Mesenchymal stem cell (in vitro differentiated cells and primary cell): ENCODE data around the gene VWA8.

Experiments
- DNase-seq: peaks from one replicate; pipeline ENCODE4 v3.0.0-alpha.2; 2013
- H2AFZ ChIP-seq: one replicate; pipeline ENCODE4 v1.6.1; 2013; ENCODE audit warnings: low read depth, mild to moderate bottlenecking, control low read depth, inconsistent platforms, low read length, moderate library complexity
- H2AK5ac ChIP-seq: 2 replicates; pipeline ENCODE4 v1.6.1; 2013; ENCODE audit warnings: low read length, moderate library complexity, mild to moderate bottlenecking, inconsistent platforms; ENCODE audit not compliant: severe bottlenecking
- H2BK120ac ChIP-seq: one replicate; pipeline ENCODE4 v1.6.1; 2013; ENCODE audit warnings: low read depth, mild to moderate bottlenecking, inconsistent platforms, low read length, moderate library complexity
- H2BK12ac ChIP-seq, 2 experiments: one replicate each; pipeline ENCODE4 v1.6.1; 2013; ENCODE audit warnings: inconsistent platforms in 2 of 2, low read length in 2 of 2, mild to moderate bottlenecking in 2 of 2, moderate library complexity in 2 of 2, control low read depth in 1 of 2
- H2BK15ac ChIP-seq: one replicate; pipeline ENCODE4 v1.6.1; 2013; ENCODE audit warnings: mild to moderate bottlenecking, low read depth, inconsistent platforms; ENCODE audit not compliant: poor library complexity, severe bottlenecking
- H2BK5ac ChIP-seq: 2 replicates; pipeline ENCODE4 v1.6.1; 2013; ENCODE audit warnings: low read depth, mild to moderate bottlenecking, low read length, control low read depth, inconsistent platforms; ENCODE audit not compliant: poor library complexity, severe bottlenecking
- H3K14ac ChIP-seq, 2 experiments: one replicate each; pipeline ENCODE4 v1.6.1; 2013; ENCODE audit warnings: inconsistent platforms in 2 of 2, low read length in 2 of 2, control low read depth in 1 of 2, mild to moderate bottlenecking in 1 of 2, moderate library complexity in 1 of 2
- H3K18ac ChIP-seq, 2 experiments: one replicate each; pipeline ENCODE4 v1.6.1; 2013; ENCODE audit warnings: inconsistent platforms in 2 of 2, low read length in 2 of 2, control low read depth in 1 of 2, low read depth in 1 of 2, mild to moderate bottlenecking in 1 of 2
- H3K23ac ChIP-seq, 2 experiments: one replicate each; pipeline ENCODE4 v1.6.1; 2013; ENCODE audit warnings: inconsistent platforms in 2 of 2, low read length in 2 of 2, mild to moderate bottlenecking in 2 of 2, moderate library complexity in 2 of 2, control low read depth in 1 of 2
- H3K27ac ChIP-seq: 2 replicates; pipeline ENCODE4 v1.5.1; 2013; ENCODE audit warnings: mild to moderate bottlenecking, moderate library complexity, low read length, control low read depth, inconsistent platforms; ENCODE audit not compliant: poor library complexity, severe bottlenecking
- H3K27me3 ChIP-seq, 2 experiments: 2 replicates each; pipeline versions ENCODE4 v1.6.1 to v1.7.0; 2013; ENCODE audit warnings: low read length in 2 of 2, mild to moderate bottlenecking in 2 of 2, moderate library complexity in 2 of 2, control low read depth in 1 of 2, inconsistent platforms in 1 of 2; ENCODE audit not compliant: control insufficient read depth in 1 of 2, insufficient read depth in 1 of 2
- H3K36me3 ChIP-seq, 2 experiments: 2 replicates each; pipeline versions ENCODE4 v1.6.1 to v1.7.0; 2013; ENCODE audit warnings: low read length in 2 of 2, control low read depth in 1 of 2, inconsistent platforms in 1 of 2, low read depth in 1 of 2, mild to moderate bottlenecking in 1 of 2; ENCODE audit not compliant: insufficient read depth in 2 of 2, control insufficient read depth in 1 of 2
- H3K4ac ChIP-seq, 2 experiments: one replicate each; pipeline ENCODE4 v1.6.1; 2013; ENCODE audit warnings: inconsistent platforms in 2 of 2, low read length in 2 of 2, mild to moderate bottlenecking in 2 of 2, moderate library complexity in 2 of 2, control low read depth in 1 of 2, low read depth in 1 of 2
- H3K4me1 ChIP-seq: 2 replicates; pipeline ENCODE4 v1.6.1; 2013; ENCODE audit warnings: low read depth, low read length, control low read depth; ENCODE audit not compliant: control insufficient read depth, insufficient read depth
- H3K4me2 ChIP-seq: 2 replicates; pipeline ENCODE4 v1.6.1; 2013; ENCODE audit warnings: low read length, mild to moderate bottlenecking, inconsistent platforms; ENCODE audit not compliant: poor library complexity, severe bottlenecking
- H3K4me3 ChIP-seq, 2 experiments: 2 replicates each; pipeline versions ENCODE4 v1.5.1 to v1.7.0; 2013; ENCODE audit warnings: low read length in 2 of 2, mild to moderate bottlenecking in 2 of 2, control low read depth in 1 of 2, low read depth in 1 of 2; ENCODE audit not compliant: insufficient read depth in 1 of 2
- H3K79me1 ChIP-seq: replicated peaks from 2 replicates; pipeline ENCODE4 v1.6.1; 2013; ENCODE audit warnings: mild to moderate bottlenecking, control low read depth, low read length, inconsistent platforms; ENCODE audit not compliant: poor library complexity, severe bottlenecking
- H3K9ac ChIP-seq: 2 replicates; pipeline ENCODE4 v1.7.0; 2013; ENCODE audit warnings: mild to moderate bottlenecking, low read length, moderate library complexity
- H3K9me3 ChIP-seq: 2 replicates; pipeline ENCODE4 v1.7.0; 2013; ENCODE audit warnings: mild to moderate bottlenecking, low read length; ENCODE audit not compliant: control insufficient read depth
- H4K8ac ChIP-seq: one replicate; pipeline ENCODE4 v1.6.1; 2013; ENCODE audit warnings: inconsistent platforms, mild to moderate bottlenecking, low read length, moderate library complexity
- H4K91ac ChIP-seq: one replicate; pipeline ENCODE4 v1.6.1; 2013; ENCODE audit warnings: mild to moderate bottlenecking, low read length, inconsistent platforms
- WGBS: methylation state at CpG from one replicate; pipeline ENCODE4 v1.1.7; 2013; ENCODE audit warnings: mixed read lengths; 5-methylcytosine and 5-hydroxymethylcytosine counted together

The VWA8 gene

DNA sequence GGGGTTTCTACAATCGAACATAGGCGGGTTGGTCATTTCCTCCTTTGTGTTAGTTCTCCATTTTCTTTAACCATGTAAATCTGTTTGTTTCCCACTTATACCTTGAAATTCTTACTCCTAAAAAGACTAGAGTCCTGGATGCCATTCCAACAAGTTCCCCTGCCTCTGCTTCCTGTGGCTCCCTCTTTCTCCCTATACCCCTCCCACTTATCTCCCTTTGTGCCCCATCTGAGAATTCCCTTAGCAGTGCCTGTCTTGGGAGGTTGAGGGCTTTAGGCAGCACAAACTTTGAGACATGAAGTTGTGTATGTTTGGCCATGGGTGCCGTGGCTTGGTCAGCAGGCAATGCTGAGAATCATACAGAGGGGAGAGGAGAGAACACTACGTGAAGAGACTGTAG is 327.1 kb downstream of the VWA8 start:
- Histone ChIP-seq H3K4me2 (no peak overlapping the region), H2BK15ac (peak overlapping the region; percentile 64), H2AFZ (no peak overlapping the region), H2BK5ac (no peak overlapping the region), H3K4ac (no peak overlapping the region), H3K4me3 (no peak overlapping the region), H3K4me1 (peaks cover 2% of the 10 kb centered on the region), H2AK5ac (no peak overlapping the region), H2BK120ac (no peak overlapping the region), H3K23ac (no peak overlapping the region), H3K27ac (no peak overlapping the region), H4K8ac (peak overlapping the region; percentile 21), H3K27me3 (no peaks in the 10 kb centered on the region), H3K14ac (no peak overlapping the region), H4K91ac (peak overlapping the region; percentile 44), H3K18ac (peak overlapping the region in 1 of 2 experiments; percentile 47), H3K9me3 (no peaks in the 10 kb centered on the region), H3K36me3 (no peaks in the 10 kb centered on the region), H2BK12ac (peak overlapping the region in 1 of 2 experiments; percentile 60), H3K79me1 (peaks cover 2% of the 10 kb centered on the region), H3K9ac (no peak overlapping the region)
- no peak for DNase-seq
- WGBS, result 85% methylated on average over 3 of the region's 4 CpGs

DNA sequence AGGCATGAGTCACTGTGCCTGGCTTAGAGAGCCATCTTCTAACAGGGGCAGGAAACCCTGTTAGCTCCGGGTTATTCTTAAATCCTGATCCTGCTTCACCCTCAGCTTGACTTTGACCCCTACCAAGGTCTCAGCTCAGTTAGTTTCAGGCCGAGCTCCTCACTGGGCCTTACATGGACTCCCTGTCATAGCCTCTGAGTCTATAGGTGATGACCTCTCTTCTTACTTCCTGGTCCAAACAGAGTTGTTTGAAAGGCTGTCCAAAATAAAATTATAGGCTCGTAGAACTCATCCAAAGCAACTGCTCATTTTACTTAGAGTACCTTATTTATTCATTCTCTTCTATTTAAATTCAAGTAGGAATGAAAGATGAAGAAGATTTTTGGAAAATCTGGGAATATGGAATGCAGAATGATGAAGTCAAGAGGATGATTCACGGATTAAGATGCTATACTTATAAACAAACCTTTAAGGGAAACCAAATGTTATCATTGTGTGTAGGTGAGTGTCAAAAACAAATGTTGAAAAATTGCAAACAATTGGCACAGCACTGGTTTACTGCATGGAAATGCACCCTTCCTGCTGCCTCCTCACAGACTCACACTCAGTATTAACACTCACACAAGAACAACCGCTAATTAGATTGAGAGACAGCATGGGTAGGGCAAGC is 329.5 kb downstream of the VWA8 start:
- H4K8ac ChIP-seq, result peak overlapping the region; percentile 45
- H3K27ac ChIP-seq, result no peak overlapping the region
- peaks cover 2% of the 10 kb centered on the region for H3K4me1 ChIP-seq
- H2BK15ac ChIP-seq, result no peak overlapping the region
- peak overlapping the region in 1 of 2 experiments; percentile 63 for H2BK12ac ChIP-seq
- H3K4me2 ChIP-seq, result no peak overlapping the region
- H3K4ac ChIP-seq, result no peak overlapping the region
- no peaks in the 10 kb centered on the region for H3K36me3 ChIP-seq
- 67% methylated on average over 3 of the region's 5 CpGs for WGBS
- peak overlapping the region in 1 of 2 experiments; percentile 94 for H3K14ac ChIP-seq
- H3K23ac ChIP-seq, result no peak overlapping the region
- no peak overlapping the region for H3K9ac ChIP-seq
- no peak overlapping the region for H4K91ac ChIP-seq
- H2AFZ ChIP-seq, result no peak overlapping the region
- H3K9me3 ChIP-seq, result peaks cover 1% of the 10 kb centered on the region
- H3K4me3 ChIP-seq, result no peak overlapping the region
- H3K27me3 ChIP-seq, result no peaks in the 10 kb centered on the region
- no peak overlapping the region for H2BK120ac ChIP-seq
- H2BK5ac ChIP-seq, result no peak overlapping the region
- peak; percentile 38 for DNase-seq
- peak overlapping the region in 1 of 2 experiments; percentile 56 for H3K18ac ChIP-seq
- H3K79me1 ChIP-seq, result peaks cover 2% of the 10 kb centered on the region
- no peak overlapping the region for H2AK5ac ChIP-seq

DNA sequence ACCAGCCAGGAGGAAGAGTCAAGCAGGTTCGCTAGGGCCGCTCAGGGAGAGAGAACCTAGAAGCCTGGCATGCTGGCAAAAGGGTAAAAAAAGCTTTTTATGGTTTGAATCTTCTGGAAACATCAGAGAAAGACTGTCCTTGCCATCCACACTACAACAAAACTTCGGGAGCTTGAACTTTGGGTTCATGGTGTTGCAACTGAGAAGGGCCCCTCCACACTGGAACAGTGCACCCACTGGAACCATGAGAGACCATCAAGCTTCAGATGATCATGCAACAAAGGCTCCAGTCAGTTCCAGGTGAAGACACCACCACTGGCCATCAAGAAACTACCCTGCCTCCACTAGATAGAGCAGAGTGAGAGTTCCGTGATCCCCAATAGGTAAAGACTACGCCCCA is 333.5 kb downstream of the VWA8 start:
- H2AK5ac ChIP-seq, result no peak overlapping the region
- no peak overlapping the region for H4K8ac ChIP-seq
- no peak overlapping the region for H2BK15ac ChIP-seq
- no peak overlapping the region for H3K9ac ChIP-seq
- no peak overlapping the region for H2AFZ ChIP-seq
- no peak overlapping the region for H3K4ac ChIP-seq
- no peak overlapping the region for H3K27ac ChIP-seq
- 99% methylated on average over 4 of the region's 5 CpGs for whole genome bisulfite sequencing
- no peak overlapping the region for H3K14ac ChIP-seq
- H3K18ac ChIP-seq, result no peak overlapping the region
- H3K79me1 ChIP-seq, result no peaks in the 10 kb centered on the region
- H2BK120ac ChIP-seq, result no peak overlapping the region
- no peak for DNase-seq
- no peak overlapping the region for H2BK12ac ChIP-seq
- no peak overlapping the region for H3K23ac ChIP-seq
- no peak overlapping the region for H2BK5ac ChIP-seq
- H3K27me3 ChIP-seq, result no peaks in the 10 kb centered on the region
- no peaks in the 10 kb centered on the region for H3K4me1 ChIP-seq
- H3K4me2 ChIP-seq, result no peak overlapping the region
- peaks cover 4% of the 10 kb centered on the region for H3K9me3 ChIP-seq
- H4K91ac ChIP-seq, result no peak overlapping the region
- no peak overlapping the region for H3K4me3 ChIP-seq
- H3K36me3 ChIP-seq, result no peaks in the 10 kb centered on the region

DNA sequence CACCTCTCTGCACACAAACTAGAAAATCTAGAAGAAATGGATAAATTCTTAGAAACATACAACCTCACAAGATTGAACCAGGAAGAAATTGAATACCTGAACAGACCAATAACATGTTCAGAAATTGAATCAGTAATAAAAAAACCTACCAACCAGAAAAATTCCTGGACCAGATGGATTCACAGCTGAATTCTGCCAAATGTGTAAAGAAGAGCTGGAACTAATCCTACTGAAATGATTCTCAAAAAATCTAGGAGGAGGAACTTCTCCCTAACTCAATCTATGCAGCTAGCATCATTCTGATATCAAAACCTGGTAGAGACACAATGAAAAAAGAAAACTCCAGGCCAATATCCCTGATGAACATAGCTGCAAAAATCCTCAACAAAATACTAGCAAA is 336.9 kb downstream of the VWA8 start:
- Histone ChIP-seq H2BK15ac (no peak overlapping the region), H2AK5ac (no peak overlapping the region), H3K36me3 (no peaks in the 10 kb centered on the region), H4K91ac (no peak overlapping the region), H3K4me2 (no peak overlapping the region), H3K18ac (no peak overlapping the region), H2BK12ac (no peak overlapping the region), H3K27me3 (no peaks in the 10 kb centered on the region), H3K79me1 (no peaks in the 10 kb centered on the region), H2AFZ (no peak overlapping the region), H3K14ac (no peak overlapping the region), H3K4me3 (no peak overlapping the region), H4K8ac (no peak overlapping the region), H3K9me3 (peaks cover 4% of the 10 kb centered on the region), H3K9ac (no peak overlapping the region), H3K27ac (no peak overlapping the region), H2BK5ac (no peak overlapping the region), H3K4me1 (no peaks in the 10 kb centered on the region), H3K23ac (no peak overlapping the region), H2BK120ac (no peak overlapping the region), H3K4ac (no peak overlapping the region)
- DNase-seq, result no peak
